KOPT-K1 (cell line): ENCODE measurements around the gene CELF2.

ENCODE experiments used
- H3K27ac ChIP-seq: fragments of 200-600 bp; sonication (generic); 2 replicates; pipeline ENCODE4 v1.5.1; 2016; ENCODE audit warnings: antibody characterized with exemption, mild to moderate bottlenecking, low read depth, low read length; ENCODE audit not compliant: poor library complexity, severe bottlenecking
- H3K36me3 ChIP-seq: fragments of 200-600 bp; sonication (generic); 2 replicates; pipeline ENCODE4 v1.5.1; 2017; ENCODE audit warnings: antibody characterized with exemption, mild to moderate bottlenecking, low read length, moderate library complexity; ENCODE audit not compliant: insufficient read depth
- H3K9me3 ChIP-seq: fragments of 200-600 bp; sonication (generic); 2 replicates; pipeline ENCODE4 v1.5.1; 2017; ENCODE audit warnings: antibody characterized with exemption, low read length, mild to moderate bottlenecking; ENCODE audit not compliant: insufficient read depth, poor library complexity, severe bottlenecking

CELF2 gene

GRCh38 chr10:11011984-11012383 is 5.7 kb upstream of the CELF2 start:
- H3K36me3 ChIP-seq: no peaks in the 10 kb centered on the region
- H3K27ac ChIP-seq: no peak overlapping the region
- H3K9me3 ChIP-seq: no peaks in the 10 kb centered on the region

DNA sequence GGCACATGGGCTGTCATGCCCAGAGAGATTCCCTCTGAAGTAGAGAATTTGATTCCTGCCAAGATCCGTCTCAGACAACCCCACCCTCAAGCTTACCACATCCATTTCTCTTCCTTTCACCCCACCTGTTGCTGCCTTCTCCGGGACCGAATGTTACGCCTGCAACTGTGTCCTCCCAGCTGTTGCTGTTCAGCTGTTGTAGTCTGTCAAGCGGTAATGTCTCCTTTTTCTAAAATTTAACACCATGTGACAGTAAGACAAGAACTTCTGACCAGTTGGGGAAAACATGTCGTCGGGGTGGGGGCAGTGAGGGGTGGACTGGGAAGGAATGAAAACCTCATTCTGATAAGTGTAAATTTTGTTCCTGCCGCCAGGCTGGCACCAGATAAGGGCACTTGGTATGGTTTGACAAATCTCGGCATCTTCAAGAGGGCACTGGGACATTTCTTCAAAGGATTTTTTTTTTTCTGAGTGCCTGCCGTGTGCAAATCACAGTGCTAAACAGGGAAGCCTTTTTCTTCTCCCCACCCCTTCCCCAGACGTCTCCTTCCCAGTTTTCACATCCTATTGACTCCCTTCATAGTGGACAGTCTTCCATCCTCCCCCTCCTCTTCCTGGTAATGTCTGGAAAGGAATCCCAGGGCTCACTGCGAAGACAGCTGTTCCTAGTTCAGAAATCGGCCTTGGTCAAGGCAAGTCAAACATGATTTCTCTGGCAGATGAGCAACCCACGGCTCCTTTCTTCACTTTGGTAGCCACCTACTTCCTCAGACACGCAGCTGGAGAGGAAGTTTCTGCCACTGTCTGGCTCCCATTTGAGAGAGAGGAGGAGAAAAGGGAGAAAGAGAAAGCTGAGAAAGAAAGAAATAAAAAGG is 5.0 kb upstream of the CELF2 start:
- Histone ChIP-seq H3K9me3 (no peaks in the 10 kb centered on the region), H3K27ac (no peak overlapping the region), H3K36me3 (no peaks in the 10 kb centered on the region)

GRCh38 chr10:11013836-11014235 is 3.8 kb upstream of the CELF2 start:
- Histone ChIP-seq H3K36me3 (no peaks in the 10 kb centered on the region), H3K9me3 (no peaks in the 10 kb centered on the region), H3K27ac (no peak overlapping the region)

DNA sequence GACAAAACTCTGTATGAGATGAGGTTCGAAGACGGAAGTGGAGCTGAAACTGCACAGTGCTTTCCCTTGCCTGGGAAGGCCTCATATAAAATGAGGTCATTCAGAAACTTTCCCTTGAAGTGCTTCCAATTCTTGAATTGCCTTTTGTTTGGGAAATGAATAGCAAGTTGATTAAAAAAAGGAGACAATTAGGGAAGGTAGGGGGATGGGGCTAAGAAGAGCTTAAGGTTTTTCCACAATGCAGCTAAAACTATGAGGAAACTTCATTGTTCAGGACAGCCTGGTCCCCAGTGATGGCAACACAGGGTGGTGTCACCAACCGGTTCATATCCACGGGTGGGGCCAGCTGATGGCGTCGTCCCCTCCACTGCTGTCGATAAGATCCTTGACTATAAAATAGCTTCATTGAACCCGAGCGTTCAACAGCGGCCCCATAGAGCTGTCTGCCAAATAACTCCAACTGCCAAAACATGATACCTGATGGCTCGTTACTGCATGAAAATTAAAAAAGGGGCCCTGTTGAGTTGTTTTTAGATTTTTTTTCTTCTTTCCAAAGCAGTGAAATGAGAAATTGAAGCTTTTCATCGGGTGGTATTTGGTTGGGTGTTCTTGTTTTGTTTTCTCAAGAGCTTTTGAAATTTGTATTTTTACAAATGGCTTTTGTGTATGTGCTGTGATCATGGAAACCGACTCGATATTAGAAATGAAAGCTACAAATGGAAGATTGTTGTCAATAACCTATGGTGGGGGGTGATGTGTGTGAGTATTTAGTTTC is 2.8 kb upstream of the CELF2 start:
- no peaks in the 10 kb centered on the region for H3K36me3 ChIP-seq
- no peaks in the 10 kb centered on the region for H3K9me3 ChIP-seq
- no peak overlapping the region for H3K27ac ChIP-seq

DNA sequence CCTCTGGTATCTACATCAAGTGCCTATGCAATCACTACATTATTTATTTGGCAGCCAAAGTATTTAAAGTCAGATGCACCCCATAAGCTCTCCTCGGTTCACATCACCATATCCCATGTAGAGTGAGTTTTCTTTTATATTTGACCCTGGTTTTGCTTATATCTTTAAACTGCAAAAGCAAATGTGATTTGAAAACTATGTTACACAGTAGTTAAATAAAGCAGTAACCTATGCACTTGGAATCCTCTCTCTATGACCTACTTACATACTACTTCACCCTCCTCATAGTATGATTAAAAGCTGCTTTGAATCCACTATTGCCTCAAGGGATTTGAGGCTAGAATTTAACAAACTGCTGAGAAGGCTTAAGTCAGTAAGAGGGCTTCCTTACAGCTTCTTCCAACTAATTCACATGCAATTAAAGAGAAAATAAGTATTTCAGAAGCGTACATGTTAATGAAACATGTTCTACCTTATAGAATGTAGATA is 2.2 kb upstream of the CELF2 start:
- H3K36me3 ChIP-seq: no peaks in the 10 kb centered on the region
- H3K27ac ChIP-seq: no peak overlapping the region
- H3K9me3 ChIP-seq: no peaks in the 10 kb centered on the region

DNA sequence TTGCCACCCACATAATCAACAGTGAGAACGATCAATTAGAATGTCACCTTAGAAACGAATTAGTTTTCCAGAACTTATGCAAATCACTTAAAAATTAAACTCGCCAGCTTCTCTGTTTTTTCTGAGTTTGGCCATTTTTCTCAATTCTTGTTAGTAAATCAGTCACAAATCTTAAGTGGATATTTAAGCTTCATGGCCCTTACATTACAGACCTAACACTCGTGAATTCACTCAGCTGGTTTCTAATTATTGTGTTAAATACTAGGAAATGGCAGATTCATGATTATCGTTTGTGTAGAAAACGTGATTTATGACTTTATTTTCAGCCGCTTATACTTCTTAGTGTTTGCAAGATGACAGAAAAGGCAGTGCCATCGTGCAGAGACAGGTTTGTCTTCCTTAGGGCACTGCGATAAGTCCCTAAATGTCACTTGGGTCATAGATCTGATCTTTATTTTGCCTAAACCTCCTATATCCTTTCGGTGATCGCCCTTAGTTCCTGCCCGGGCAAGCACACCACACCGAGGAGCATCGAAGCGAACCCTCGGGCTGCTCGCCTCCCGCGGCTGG is 587 bp upstream of the CELF2 start:
- H3K9me3 ChIP-seq: no peaks in the 10 kb centered on the region
- H3K27ac ChIP-seq: no peak overlapping the region
- no peaks in the 10 kb centered on the region for H3K36me3 ChIP-seq

- H3K9me3 ChIP-seq: no peaks in the 10 kb centered on the region
- no peak overlapping the region for H3K27ac ChIP-seq
- no peaks in the 10 kb centered on the region for H3K36me3 ChIP-seq
These were observed 765 bp downstream of the CELF2 start for GRCh38 chr10:11018432-11018841.

DNA sequence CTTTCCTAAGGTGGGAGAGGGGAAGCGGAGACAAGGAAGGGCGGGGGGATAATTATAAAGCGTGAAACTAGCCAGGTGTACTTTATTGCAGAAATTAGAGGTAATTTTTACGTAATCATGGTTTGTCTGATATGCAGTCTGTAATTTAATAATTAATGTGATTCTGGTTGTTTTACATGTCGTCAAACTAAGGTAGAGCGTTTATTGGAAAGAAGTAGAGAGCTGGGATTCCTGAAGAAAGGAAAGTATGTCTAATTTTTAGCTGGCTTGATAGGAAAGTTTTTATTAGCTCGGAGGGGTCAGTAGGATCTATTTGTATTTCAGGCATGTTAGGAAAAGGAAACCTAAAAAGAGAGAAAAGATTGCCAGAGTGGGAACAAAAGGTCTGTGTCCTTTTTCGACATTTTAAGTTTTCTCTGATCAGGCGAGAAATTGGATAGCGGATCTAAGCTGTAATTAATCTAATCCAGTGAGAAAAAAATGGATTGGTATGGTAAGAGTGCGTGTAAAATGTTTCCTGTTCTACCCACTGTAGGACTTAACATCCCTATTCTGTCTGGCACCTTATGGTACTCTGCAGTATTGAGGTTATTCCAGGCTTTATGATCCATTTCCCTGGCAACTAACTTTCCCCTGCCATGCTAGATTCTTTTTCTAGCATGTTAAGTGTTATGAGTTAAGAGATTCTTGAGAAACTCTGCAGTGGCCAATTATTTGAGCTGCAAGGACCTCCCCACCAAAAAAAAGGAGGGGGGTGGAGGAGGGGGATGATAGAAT is 1.4 kb downstream of the CELF2 start:
- Histone ChIP-seq H3K9me3 (no peaks in the 10 kb centered on the region), H3K36me3 (no peaks in the 10 kb centered on the region), H3K27ac (no peak overlapping the region)

- Histone ChIP-seq H3K36me3 (no peaks in the 10 kb centered on the region), H3K9me3 (no peaks in the 10 kb centered on the region), H3K27ac (no peak overlapping the region)
These were observed 2.3 kb downstream of the CELF2 start for GRCh38 chr10:11019724-11020547.

DNA sequence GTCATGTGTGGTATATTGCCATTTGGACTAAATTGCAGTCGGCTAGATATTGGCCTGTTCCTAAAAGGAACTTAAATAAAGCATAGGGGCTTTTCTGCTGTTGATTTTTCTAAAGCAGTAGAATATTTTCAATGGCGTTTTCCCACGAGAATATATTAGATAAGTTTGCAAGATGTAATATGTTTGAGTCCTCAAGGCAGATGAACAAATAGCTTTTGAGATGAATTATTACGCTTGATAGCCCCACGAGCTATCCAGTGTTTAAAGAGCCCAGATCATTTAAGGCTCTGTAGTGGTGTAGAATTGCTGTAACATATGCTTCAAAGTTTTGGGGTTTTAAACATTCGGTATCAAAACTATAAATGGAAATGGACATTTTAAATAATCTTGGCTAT is 2.9 kb downstream of the CELF2 start:
- H3K36me3 ChIP-seq: no peaks in the 10 kb centered on the region
- H3K9me3 ChIP-seq: no peaks in the 10 kb centered on the region
- no peak overlapping the region for H3K27ac ChIP-seq

GRCh38 chr10:11022213-11022612 is 4.5 kb downstream of the CELF2 start:
- Histone ChIP-seq H3K36me3 (no peaks in the 10 kb centered on the region), H3K9me3 (no peaks in the 10 kb centered on the region), H3K27ac (no peak overlapping the region)

DNA sequence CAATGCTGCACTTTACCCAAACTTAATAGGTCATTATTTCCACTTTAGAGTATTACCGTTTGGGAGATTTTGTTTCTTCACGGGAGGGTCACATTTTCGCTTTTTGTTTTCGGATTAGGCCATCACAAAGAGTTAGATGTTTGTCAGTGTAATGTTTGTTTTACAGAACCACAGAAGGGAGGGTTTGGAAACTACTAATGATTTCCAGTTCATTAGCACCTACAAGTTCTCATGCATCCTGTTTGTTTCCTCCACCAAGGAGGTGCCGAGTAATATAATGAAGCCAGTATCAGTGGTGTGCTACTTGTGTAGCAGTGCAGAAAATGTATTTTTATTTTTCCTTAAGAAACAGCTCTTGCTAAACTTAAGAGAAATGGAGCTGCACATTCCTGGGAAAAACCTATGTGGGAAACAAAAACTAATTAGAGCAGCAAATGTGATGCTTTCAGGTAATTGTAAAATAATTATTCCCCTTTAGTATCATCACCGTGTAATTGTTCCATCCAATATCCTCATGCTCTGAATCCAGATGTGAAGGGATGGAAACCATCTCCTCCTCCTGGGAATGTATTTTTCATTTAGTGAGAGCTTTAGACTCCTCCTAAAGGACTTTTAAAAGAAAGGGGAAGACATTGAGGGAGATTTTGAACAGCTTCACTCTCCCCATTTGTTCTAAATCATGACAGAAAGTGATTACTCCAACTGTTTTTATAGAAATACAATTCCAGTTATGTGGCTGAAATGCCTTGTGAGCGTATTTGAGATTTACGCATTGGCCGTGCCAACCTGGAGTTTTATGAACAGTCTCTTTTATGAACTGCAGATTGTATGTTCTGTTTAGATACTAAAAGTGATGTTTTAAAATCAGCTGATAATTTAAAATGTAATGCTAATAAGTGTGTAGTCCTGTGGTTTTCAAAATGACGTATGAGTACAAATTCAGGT is 5.6 kb downstream of the CELF2 start:
- H3K9me3 ChIP-seq: no peaks in the 10 kb centered on the region
- H3K36me3 ChIP-seq: no peaks in the 10 kb centered on the region
- no peak overlapping the region for H3K27ac ChIP-seq

DNA sequence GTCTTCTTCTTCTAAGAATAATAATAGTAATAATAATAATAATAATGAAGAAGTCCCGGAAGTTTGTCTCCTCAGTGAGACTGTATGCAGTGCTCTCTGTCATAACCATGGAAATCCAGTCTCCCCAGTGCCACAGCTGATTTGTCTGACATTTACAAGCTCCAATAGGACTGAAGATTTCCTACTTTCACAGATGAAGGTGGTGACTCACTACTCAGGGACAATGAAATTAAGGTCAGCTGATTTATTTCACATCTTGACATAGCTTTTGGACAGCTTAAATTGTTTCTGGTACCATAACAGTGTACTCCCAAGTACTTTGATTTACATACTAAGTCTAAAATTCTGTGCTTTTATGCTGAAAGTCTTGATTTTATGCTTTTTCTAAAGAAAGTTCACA is 6.9 kb downstream of the CELF2 start:
- Histone ChIP-seq H3K27ac (no peak overlapping the region), H3K9me3 (no peaks in the 10 kb centered on the region), H3K36me3 (no peaks in the 10 kb centered on the region)
